HG03565 (cell line): ENCODE results near the gene DTX1.
"Not testable (repeated sequence)": the region's sequence is repeated elsewhere in the genome, so short reads cannot be mapped to it uniquely, and the experiment has no call there.

ENCODE experiments used
- ATAC-seq: cut with Tn5 transposase; IDR thresholded peaks from one replicate; pipeline ENCODE4 v1.9.1; 2021; ENCODE audit warnings: mild to moderate bottlenecking, moderate library complexity; ENCODE audit not compliant: unreplicated experiment

Gene DTX1

DNA sequence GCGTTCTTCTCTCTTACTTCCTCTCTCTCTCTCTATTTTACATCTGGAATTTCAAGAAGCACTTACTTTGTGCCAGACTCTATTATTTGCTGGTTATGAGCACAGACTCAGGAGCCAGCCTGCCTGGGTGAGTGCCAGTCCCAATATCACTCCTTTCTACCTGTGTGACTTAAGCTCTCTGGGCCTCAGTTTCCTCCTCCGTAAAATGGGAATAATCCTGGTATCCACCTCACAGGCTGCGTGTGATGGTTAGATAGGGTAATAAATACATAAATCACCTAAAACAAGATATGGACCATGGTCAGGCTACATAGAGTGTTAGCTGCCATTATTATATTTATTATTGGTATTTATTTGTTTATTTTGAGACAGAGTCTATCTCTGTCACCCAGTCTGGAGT, 54.7 kb downstream of the DTX1 start:
- ATAC-seq, result no peak

DNA sequence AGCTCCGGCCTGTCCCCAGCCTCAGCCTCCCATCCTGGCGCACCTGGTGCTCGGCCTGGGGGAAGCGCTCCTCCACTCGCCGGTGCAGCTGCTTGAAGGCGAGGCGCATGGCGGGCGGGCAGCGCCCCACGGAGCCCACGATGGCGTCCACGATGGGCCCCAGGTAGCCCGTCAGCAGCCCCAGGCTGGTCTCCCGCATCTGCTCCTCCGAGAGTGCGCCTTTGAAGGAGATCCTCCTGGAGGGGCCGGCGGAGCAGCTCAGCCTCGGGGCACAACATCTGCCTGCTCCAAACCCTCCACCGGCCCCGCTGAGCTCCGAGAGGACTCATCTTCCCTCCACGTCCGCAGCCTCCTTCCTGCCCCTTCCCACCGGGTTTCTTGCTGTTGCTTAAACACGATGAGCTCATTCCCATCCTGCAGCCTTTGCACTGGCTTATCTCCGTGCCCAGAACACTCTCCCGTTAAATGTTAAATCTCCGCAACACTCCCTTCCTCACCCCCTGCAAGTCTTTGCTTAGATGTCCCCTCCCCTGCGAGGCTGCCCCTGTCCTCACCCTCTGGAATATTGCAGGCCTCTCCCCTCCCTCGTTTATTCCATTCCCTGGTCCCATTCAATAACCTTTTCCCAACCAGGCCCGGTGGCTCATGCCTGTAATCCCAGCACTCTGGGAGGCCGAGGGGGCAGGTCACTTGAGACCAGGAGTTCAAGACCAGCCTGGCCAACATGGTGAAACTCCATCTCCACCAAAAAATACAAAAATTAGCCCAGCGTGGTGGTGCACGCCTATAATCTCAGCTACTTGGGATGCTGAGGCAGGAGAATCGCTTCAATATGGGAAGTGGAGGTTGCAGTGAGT, 55.7 kb downstream of the DTX1 start:
- no peak for ATAC-seq

DNA sequence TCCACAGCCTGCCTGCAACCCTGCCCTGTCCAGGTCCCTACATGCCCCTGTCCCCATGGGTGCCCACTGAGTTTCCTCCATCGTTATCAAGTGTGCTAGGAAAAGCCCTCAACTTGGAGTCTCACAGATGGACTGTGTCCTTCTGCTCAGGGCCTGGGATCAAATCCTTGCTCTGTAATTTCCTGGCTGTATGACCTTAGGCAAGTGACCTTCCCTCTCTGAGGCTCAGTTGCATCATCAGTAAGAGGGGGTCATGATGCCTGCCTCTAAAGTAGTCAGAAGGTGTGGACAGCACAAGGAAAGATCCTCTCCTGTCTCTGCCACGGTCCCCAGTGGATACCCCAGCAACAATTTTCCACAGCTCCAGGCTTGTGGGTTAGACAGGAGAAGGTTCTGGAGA, 56.9 kb downstream of the DTX1 start:
- ATAC-seq, result no peak

DNA sequence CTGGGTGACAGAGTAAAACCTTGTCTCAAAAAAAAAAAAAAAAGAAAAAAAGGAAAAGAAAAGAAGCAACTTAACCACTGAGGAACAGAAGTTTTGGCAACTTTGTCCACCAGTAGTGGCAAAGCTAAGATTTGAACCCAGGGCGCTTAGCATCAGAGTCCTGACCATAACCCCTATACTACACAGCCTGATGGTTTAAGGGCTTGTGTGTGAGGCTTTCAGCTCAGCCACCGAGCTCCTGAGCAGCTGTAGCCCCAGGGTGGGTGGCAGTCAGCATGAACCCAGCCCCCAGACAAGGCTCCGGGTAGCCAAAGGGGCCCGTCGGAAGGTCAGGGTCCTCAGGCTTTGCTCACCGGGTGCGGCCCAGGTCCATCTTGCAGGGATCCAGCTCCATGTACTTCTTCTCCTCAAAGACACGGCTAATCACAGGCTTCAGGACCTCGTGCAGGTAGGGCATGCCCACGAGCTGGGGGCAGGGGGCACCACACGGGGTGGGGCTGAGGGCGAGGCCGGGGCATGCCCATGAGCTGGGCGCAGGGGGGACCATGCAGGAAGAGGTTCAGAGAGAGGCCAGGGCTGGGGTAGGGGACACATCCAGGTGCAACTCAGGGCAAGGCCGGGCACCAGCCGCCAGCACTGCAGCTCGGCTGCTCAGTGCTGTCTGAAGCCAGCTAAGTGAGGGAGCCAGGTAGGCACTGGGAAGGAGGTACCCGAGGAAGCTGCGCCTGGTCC, 58.1 kb downstream of the DTX1 start:
- no peak for ATAC-seq

DNA sequence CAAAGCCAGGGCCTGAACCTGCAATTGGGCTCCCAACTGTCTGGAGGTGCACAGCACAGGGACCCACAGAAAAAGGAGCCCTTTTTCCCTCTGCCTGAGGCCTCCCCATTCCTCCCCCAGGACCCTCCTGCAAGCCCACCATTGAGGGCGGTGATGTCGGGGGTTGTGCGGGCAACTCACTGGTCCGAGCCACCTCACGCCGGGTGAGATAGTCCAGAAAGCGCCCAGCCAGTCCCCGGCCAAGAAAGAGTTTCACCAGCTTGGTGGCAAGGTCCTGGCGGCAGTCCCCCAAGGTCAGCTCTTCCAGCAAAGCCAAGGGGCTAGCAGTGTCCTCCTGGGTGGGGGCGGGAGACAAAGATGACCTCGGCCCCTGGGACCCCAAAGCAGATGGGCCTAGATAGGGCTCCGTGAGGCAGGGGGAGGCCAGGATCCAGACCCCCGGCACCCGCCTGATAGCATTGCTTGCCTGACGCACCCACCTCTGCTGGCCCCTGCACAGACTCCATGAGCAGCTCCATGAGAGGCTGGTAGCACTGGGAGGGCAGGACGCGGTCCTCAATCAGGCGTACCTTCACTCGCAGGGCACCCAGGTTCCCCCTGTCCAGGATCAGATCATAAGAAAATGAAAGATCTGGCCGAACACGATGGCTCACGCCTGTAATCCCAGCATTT, 59.1 kb downstream of the DTX1 start:
- ATAC-seq, result no peak

DNA sequence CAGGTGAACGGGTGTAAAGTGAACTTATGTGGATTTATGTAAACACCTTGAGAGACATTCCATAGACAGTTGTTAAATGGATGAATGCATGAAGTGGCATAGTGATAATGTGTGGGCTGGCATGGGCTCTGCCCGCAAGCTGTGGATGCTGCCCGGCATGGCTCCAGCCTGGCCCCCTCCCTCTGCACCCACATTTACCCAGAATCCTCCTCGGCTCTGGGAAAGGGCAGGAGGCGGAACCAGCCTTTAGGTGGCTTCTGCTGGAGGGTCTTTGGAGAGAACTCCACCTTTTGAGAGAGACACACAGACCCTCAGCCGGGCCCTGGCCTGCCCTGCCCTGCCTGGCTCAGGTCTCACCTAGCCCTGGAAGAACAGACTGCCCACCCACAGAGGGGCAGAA, 60.3 kb downstream of the DTX1 start:
- no peak for ATAC-seq

DNA sequence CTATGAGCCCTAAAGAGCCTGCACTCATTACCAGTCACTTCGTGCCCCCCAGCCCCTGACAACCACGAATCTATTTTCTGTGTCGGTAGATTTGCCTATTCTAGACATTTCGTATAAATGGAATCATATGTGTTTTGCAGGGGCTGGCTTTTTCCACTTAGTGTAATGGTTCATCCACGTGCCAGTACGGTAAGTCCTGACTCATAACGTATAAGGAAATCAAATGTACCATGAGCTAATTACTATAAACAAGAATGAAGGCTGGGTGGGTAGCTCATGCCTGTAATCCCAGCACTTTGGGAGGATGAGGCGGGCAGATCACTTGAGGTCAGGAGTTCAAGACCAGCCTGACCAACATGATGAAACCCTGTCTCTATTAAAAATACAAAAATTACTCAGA, 61.2 kb downstream of the DTX1 start:
- not testable (repeated sequence) for ATAC-seq

DNA sequence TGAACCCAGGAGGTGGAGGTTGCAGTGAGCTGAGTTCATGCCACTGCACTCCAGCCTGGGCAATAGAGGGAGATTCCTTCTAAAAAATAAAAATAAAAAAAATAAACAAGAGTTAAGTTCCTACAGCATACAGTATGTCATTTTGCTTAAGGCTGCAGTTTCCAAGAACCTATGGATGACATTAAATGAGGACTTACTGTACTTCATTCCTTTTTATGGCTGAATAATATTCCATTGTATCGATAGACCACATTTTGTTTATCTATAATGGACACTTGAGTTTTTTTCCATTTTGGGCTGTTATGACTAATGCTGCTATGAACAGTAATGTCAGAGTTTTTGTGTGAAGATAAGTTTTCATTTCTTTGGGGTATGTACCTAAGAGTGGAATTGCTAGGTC, 61.6 kb downstream of the DTX1 start:
- ATAC-seq, result no peak

DNA sequence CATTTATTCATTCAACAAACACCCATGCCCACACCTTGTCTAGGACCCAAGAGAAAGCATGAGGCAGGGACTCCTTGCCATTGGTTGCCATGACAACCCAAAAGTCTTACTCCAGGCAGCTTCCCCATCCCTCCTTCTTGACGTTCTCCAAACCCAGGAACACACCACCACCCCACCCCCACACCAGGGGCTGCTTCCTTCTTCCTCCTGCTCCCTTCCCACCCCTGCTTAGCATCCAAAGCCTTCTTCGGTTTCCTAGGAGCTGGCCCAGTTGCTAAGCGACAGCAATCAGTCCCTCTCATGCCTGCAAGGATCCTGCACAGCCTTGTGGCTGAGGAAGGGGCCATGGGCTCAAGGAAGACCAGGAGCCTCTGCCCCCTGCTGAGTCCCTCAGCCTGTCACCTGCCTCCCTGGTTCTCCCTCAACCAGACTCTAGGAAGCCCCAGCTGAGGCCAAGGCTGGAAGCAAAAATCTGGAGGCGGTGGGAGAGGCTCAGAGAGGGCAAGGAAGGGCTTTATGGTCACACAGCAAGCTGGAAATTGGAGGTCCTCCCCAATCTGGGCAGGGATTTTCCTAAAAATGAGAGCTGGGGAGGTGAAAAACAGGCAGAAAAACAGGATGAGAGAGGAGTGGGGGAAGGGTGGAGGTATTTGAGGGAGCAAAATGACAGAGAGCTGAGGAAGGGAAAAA, 63.6 kb downstream of the DTX1 start:
- ATAC-seq, result no peak

DNA sequence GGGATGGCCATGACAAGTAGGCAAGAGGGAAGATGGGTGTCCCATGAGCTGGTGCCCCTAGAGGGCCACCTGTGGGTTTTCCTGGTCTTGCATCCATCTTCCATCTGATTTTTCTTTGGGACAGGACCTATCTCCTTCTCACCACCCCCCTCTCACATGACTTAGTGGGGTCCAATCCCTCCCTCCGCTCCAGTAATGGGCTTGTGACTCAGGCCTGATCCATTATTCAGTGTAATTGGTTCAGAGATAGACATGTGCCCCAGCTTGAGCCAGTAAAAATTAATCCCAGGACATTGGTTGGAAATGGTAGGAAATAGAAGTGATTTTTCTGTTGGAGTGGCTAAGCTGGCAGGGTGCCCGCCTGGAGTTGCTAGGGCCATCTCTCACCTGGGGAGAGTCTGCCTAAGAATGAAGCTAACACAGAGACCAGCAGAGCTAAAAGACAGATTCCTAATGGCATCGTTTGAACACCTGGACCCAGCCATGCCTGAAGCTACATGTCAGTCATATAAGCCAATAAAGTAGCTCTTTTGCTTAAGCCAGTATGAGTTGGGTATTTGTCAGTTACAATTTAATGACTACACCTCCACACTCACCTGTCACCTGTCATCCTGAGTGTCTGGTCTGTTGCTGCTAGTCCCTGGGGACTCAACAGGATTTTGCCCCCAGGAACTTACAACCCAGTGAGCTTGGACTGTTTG, 64.3 kb downstream of the DTX1 start:
- no peak for ATAC-seq

DNA sequence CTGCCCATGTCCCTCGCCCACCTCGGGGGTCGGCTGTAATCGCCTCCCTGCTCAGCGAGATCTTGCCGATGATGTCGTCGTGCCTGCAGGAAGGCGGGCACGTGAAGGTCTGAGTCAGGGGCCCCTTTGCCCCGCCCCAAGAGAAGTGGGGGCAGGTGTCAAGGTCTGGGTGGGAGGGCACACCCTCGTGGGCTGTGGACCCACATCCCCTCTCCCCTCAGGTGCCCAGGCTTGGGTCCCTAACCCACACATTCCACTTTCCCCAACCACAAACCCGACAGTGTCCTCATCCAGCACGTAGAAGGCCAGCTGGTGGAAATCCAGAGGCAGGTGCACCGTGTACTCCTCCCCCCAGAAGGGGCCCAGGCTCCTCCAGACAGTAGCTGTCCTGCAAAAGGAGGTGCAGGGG, 71.3 kb downstream of the DTX1 start:
- no peak for ATAC-seq

DNA sequence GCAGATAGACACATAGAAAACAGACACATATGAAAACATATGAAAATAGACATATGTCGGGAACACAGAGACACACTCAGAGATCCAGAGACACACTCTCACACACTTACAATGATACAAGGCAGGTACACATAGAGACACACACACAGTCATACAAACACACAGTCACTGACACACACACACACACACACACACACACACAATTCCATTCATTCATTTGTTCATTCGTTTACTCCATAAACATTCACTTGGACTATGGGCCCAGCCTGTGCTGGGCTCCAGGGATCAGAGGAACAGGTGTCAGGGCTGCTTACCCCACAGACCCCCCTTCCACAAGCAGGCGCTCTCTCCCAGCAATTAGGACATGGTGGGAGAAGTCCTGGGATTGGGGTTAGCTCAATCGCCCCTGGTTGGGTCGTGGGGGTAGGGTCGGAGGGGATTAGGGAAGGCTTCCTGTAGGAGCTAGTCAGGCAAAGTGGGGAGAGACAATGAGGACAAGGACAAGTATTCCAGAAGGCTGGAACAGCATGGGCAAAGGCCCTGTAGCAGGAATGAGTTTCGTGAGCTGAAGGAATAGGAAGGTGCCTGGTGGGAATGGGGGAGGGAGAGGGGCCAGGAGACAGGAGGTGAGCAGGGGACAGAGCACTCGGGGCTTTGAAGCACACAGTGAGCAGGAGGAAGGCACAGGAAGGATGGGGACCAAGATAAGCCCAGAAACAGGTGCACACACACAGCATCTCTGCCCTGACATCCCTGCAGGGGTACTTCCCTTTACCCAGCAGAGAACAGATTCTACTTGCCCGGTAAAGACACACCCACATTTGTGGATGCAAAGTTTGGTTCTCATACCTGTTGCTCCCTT, 72.5 kb downstream of the DTX1 start:
- ATAC-seq, result no peak

DNA sequence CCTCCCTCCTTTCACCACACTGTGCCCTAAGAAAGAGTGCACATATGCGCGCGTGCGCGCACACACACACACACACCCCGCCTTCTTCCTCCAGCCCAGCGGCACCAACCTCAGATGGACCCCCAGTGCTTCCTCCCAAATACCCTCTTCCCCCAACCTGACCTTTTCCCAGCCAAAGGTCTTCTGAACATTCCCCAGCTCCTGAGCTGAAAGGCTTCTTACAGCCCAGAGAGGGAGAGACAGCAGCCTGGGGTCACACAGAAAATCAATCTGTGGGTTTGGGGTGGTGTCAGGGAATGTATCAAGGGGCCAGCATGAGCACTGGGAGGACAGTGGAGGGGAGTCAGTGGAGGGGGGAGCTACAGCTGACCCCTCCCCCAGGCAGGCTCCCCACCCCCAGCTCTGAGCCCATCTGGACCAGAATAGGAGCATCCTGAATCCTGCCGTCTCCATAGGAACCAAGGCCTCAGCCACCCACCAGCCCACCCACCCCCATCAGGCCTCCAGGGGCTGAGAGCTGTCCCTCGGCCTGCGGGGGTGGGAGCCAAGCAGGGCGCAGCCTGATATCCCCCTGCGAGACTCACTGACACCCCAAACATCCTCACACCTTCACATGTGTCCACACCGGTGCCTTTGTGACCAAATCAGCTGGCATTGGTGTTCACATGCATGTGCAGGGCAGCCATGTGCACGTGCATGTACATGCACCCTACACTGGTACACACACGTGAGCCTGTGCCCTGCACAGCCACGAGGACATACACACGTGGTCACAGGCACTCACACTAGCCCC, 73.3 kb downstream of the DTX1 start:
- ATAC-seq, result no peak

DNA sequence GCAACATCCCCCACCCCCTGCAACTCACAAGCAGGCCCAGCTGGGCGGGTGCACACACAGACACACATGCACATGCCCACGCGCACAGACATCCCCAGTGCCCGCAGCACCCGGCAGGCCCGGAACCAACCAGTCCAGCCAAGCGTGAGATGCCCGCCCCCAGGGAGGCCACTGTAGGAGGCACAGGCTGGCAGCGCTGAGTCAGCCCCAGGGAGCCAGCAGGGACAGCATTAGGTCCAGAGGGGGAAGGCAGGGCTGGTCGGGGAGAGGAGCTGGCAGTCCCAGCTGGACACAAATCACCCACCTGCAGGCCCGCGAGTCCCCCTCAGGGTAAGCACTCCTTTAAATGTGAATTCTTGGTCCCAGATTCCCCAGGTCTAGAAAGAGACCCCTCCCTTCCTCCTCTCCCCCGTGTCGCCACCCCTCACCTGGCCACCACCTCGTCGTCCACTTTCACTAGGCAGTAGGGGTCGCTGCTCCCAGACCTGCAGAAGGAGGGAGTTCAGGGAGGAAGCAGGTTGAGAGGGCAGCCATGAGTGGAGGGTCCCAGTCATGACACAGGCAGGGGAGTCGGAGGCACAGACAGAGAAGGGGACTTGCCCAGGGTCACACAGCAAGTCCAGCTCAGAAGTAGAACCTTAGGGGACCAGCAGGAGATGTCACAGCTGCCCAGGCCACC, 74.1 kb downstream of the DTX1 start:
- ATAC-seq, result no peak

DNA sequence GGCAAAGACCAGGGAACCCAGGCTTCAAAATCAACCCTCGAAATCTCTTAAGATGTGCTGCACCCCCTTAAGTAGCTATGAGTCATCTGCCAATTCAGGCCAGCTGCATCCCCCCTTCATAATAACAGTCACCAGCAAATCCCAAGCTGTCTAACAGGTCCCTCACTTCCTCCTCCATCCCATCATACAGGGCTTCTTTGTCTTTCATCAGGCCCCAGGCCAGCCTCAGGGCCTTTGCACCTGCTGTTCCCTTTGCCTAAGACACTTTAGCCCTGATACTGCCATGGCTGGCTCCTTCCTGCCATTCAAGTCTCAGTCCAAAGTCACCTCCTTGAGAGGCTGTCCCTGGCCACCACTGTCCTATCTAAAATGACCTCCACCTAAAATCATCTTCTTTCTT, 75.0 kb downstream of the DTX1 start:
- ATAC-seq, result no peak

DNA sequence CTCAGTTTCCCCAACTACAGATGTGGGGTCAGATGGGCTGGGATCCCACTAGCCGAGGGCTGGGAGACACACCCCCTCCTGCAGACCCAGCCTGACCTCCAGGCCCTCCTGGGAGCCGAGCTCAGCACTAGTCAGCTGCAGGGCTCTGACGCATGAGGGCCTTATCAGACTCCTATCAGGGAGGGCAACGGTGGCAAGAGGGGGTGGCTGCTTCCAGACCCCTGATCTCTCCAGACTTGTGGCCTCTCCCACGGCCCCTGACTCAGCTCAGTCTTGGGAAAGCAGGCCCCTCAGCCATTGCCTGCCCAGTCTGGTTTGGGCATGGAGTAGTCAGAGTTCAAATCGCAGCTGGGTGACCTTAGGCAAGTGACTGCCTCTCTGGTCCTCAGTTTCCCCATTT, 76.5 kb downstream of the DTX1 start:
- ATAC-seq, result no peak

DNA sequence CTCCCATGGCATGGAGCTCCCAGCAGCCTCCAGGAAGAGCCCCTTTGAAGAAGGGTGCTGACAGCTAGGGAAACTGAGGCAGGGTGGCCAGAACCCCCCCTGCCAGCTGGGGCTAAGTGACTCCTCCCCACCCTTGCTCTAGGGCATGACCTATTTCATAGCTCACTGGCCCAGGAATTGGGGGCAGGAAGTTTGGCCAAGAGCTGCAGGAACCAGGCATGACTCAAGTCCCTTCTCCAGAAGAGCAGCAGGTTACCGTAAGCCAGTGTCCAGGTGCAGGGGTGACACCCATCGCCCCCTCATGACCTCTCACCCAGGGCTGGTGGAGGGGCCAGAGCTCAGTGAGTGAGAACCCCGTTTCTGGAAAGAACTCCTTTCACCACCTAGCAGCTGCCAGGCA, 77.1 kb downstream of the DTX1 start:
- ATAC-seq, result no peak

DNA sequence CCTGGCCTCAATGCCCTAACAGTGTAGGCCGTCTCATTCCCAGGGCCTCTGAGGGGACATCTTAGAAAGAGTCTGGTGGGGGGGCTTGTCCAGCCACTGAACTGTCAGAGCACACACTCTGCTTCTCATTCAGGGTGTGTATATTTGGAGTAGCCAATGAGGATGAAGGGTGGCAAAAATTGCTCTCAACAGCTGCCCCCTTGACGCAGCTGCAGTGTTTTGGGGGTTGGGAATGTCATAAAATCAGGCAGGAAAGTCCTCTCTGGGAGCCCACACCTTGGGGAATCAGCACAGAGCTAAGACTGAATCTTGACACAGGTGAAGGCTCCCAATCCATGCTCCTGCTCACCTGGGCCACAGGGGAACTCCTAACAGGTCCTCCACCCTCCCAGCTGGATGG, 77.5 kb downstream of the DTX1 start:
- ATAC-seq, result no peak
